ENCODE data around the gene C2CD2.

DNA sequence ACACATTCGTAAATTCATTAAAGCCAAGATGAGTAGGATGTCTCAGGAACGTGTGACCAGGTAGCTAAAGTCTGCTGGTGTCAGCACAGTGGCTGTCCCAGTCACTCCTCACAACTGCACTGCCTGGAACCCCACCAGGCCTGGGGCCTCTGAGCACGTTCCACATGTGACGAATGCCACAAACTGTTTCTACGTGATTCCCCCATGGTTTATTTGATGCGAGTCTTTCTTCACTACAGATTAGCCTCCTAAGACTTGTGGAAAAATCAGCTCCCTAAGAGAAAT, 107.8 kb downstream of the C2CD2 start:
- TF ChIP-seq, protein P1, sequence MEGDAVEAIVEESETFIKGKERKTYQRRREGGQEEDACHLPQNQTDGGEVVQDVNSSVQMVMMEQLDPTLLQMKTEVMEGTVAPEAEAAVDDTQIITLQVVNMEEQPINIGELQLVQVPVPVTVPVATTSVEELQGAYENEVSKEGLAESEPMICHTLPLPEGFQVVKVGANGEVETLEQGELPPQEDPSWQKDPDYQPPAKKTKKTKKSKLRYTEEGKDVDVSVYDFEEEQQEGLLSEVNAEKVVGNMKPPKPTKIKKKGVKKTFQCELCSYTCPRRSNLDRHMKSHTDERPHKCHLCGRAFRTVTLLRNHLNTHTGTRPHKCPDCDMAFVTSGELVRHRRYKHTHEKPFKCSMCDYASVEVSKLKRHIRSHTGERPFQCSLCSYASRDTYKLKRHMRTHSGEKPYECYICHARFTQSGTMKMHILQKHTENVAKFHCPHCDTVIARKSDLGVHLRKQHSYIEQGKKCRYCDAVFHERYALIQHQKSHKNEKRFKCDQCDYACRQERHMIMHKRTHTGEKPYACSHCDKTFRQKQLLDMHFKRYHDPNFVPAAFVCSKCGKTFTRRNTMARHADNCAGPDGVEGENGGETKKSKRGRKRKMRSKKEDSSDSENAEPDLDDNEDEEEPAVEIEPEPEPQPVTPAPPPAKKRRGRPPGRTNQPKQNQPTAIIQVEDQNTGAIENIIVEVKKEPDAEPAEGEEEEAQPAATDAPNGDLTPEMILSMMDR (conservative IDR thresholded peaks at IDR 0.05 in 1 of 2, IDR thresholded peaks at IDR 0.05 in 1 of 2; ENCODE audit: low read depth in 1 of 2, low read length in 2 of 2), result no peak
- no peak for TF ChIP-seq EZH2 (IDR thresholded peaks at IDR 0.05; ENCODE audit: low read length, missing control alignments)
